ENCODE results near the gene PLCH2. TPM values are rescaled to one million over a fixed set of nuclear protein-coding genes. Genes with fewer than 3 reads are reported as not detected.

Gene PLCH2
- total RNA-seq, 1 donor from 2014 or later: 30.7 TPM

- DNase-seq (ENCODE audit: extremely low spot score in 2 of 2): no peak
- no peaks in the 10 kb centered on the region for H3K4me1 ChIP-seq
- H3K27me3 ChIP-seq: no peaks in the 10 kb centered on the region
- no peaks in the 10 kb centered on the region for H3K9me3 ChIP-seq
- H3K36me3 ChIP-seq: no peaks in the 10 kb centered on the region
- H3K27ac ChIP-seq: no peak overlapping the region
- intact Hi-C loops (cut with DNase I): no loop called here
- TF ChIP-seq CTCF (IDR thresholded peaks at IDR 0.05): no peak
- TF ChIP-seq POLR2A (IDR thresholded peaks at IDR 0.05): no peak
- no peak for TF ChIP-seq POLR2AphosphoS5 (IDR thresholded peaks at IDR 0.05; ENCODE audit: insufficient read depth in 1 of 2, low read depth in 1 of 2)
- no peak overlapping the region for H3K4me3 ChIP-seq
Measured at GRCh38 chr1:2449636-2450454, 26.2 kb upstream of the PLCH2 start.

- no peak for TF ChIP-seq POLR2AphosphoS5 (IDR thresholded peaks at IDR 0.05; ENCODE audit: insufficient read depth in 1 of 2, low read depth in 1 of 2)
- no peak for TF ChIP-seq POLR2A (IDR thresholded peaks at IDR 0.05)
- TF ChIP-seq CTCF (IDR thresholded peaks at IDR 0.05): no peak
- no peak overlapping the region for H3K27ac ChIP-seq
- intact Hi-C loops (cut with DNase I): no loop called here
- H3K9me3 ChIP-seq: no peaks in the 10 kb centered on the region
- no peaks in the 10 kb centered on the region for H3K36me3 ChIP-seq
- no peaks in the 10 kb centered on the region for H3K27me3 ChIP-seq
- no peak for DNase-seq (ENCODE audit: extremely low spot score in 2 of 2)
- H3K4me1 ChIP-seq: no peaks in the 10 kb centered on the region
- no peak overlapping the region for H3K4me3 ChIP-seq
Measured at GRCh38 chr1:2451741-2452140, 24.3 kb upstream of the PLCH2 start.

GRCh38 chr1:2452201-2452931, 23.7 kb upstream of the PLCH2 start:
- Histone ChIP-seq H3K4me1 (no peaks in the 10 kb centered on the region), H3K27me3 (no peaks in the 10 kb centered on the region), H3K27ac (no peak overlapping the region), H3K36me3 (no peaks in the 10 kb centered on the region), H3K9me3 (no peaks in the 10 kb centered on the region), H3K4me3 (no peak overlapping the region)
- intact Hi-C loops (cut with DNase I): no loop called here
- no peak for DNase-seq (ENCODE audit: extremely low spot score in 2 of 2)
- TF ChIP-seq POLR2A (IDR thresholded peaks at IDR 0.05): no peak
- TF ChIP-seq POLR2AphosphoS5 (IDR thresholded peaks at IDR 0.05; ENCODE audit: insufficient read depth in 1 of 2, low read depth in 1 of 2): no peak
- no peak for TF ChIP-seq CTCF (IDR thresholded peaks at IDR 0.05)

- Histone ChIP-seq H3K27me3 (no peaks in the 10 kb centered on the region), H3K4me3 (no peak overlapping the region), H3K9me3 (no peaks in the 10 kb centered on the region), H3K4me1 (no peaks in the 10 kb centered on the region), H3K36me3 (no peaks in the 10 kb centered on the region), H3K27ac (no peak overlapping the region)
- TF ChIP-seq POLR2A (IDR thresholded peaks at IDR 0.05) (no peak), POLR2AphosphoS5 (IDR thresholded peaks at IDR 0.05; ENCODE audit: insufficient read depth in 1 of 2, low read depth in 1 of 2) (no peak), CTCF (IDR thresholded peaks at IDR 0.05) (no peak)
- intact Hi-C loops (cut with DNase I): no loop called here
- no peak for DNase-seq (ENCODE audit: extremely low spot score in 2 of 2)
Measured at GRCh38 chr1:2452932-2453315, 23.2 kb upstream of the PLCH2 start.

- no peaks in the 10 kb centered on the region for H3K27me3 ChIP-seq
- H3K9me3 ChIP-seq: no peaks in the 10 kb centered on the region
- no peak overlapping the region for H3K4me3 ChIP-seq
- H3K27ac ChIP-seq: no peak overlapping the region
- H3K4me1 ChIP-seq: no peaks in the 10 kb centered on the region
- intact Hi-C loops (cut with DNase I): no loop called here
- no peak for TF ChIP-seq CTCF (IDR thresholded peaks at IDR 0.05)
- TF ChIP-seq POLR2AphosphoS5 (IDR thresholded peaks at IDR 0.05; ENCODE audit: insufficient read depth in 1 of 2, low read depth in 1 of 2): no peak
- no peak for TF ChIP-seq POLR2A (IDR thresholded peaks at IDR 0.05)
- no peaks in the 10 kb centered on the region for H3K36me3 ChIP-seq
- DNase-seq (ENCODE audit: extremely low spot score in 2 of 2): no peak
Measured at GRCh38 chr1:2454227-2454626, 21.9 kb upstream of the PLCH2 start.
